Breast epithelium (tissue), 4 donors: ENCODE results near the gene WDFY2. TPM values are rescaled to one million over a fixed set of nuclear protein-coding genes. Genes with fewer than 3 reads are reported as not detected.

ENCODE experiments used
- DNase-seq, 2 donors: peaks; one replicate each; pipeline ENCODE4 v3.0.0-alpha.2; 2019; ENCODE audit warnings: low spot score in 2 of 2
- H3K27ac ChIP-seq, 2 donors: fragments of 200-600 bp; sonication (generic) in 1 of 2; one replicate each; pipeline ENCODE4 v1.5.1; 2016 to 2019; ENCODE audit warnings: mild to moderate bottlenecking in 1 of 2
- H3K27me3 ChIP-seq, 2 donors: fragments of 200-600 bp; sonication (generic) in 1 of 2; one replicate each; pipeline versions ENCODE4 v1.5.1 to v1.6.0; 2017 to 2019; ENCODE audit warnings: control low read depth in 1 of 2, mild to moderate bottlenecking in 1 of 2
- H3K36me3 ChIP-seq: fragments of 200-600 bp; one replicate; pipeline ENCODE4 v1.5.1; 2019
- H3K4me1 ChIP-seq, 2 donors: fragments of 200-600 bp; sonication (generic); one replicate each; pipeline ENCODE4 v1.5.1; 2016 to 2019; ENCODE audit warnings: control low read depth in 1 of 2
- H3K4me3 ChIP-seq, 3 donors: fragments of 200-600 bp; sonication (generic); 1 replicate in 2 of 3; 2 replicates in 1 of 3; pipeline ENCODE4 v1.5.1; 2016 to 2019; ENCODE audit warnings: mild to moderate bottlenecking in 3 of 3, moderate library complexity in 2 of 3
- H3K9me3 ChIP-seq, 2 donors: fragments of 200-600 bp; sonication (generic) in 1 of 2; one replicate each; pipeline ENCODE4 v1.5.1; 2016 to 2019; ENCODE audit warnings: control low read depth in 1 of 2
- CTCF ChIP-seq, 3 donors: fragments of 450-650 bp; IDR thresholded peaks; one replicate each; pipeline ENCODE4 v1.5.1; 2016 to 2017; ENCODE audit warnings: antibody characterized with exemption in 3 of 3, mild to moderate bottlenecking in 3 of 3, moderate library complexity in 3 of 3
- POLR2A ChIP-seq: fragments of 450-650 bp; IDR thresholded peaks from one replicate; pipeline ENCODE4 v1.6.1; 2016; ENCODE audit warnings: antibody characterized with exemption, mild to moderate bottlenecking, moderate library complexity
- POLR2AphosphoS5 ChIP-seq, 3 donors: sonication (generic); formaldehyde crosslinking; IDR thresholded peaks; one replicate each; pipeline ENCODE4 v1.6.1; 2017; ENCODE audit warnings: antibody characterized with exemption in 3 of 3
- intact Hi-C: fragments of 100-400 bp; cut with DNase I; formaldehyde crosslinking; loops from one replicate; pipeline ENCODE4 v1.15.1; 2023; ENCODE audit warnings: low total_unique reads
- total RNA-seq, 3 donors: library from RNA; depleted of rRNA; stranded (reverse); fragments of >200 nt; gene quantifications; one replicate each; pipeline ENCODE4 v1.1.0, GENCODE V29; 2016

The WDFY2 gene
- total RNA-seq, 3 donors from 2014 or later = 21.0 to 27.7 (median 21.4) TPM

DNA sequence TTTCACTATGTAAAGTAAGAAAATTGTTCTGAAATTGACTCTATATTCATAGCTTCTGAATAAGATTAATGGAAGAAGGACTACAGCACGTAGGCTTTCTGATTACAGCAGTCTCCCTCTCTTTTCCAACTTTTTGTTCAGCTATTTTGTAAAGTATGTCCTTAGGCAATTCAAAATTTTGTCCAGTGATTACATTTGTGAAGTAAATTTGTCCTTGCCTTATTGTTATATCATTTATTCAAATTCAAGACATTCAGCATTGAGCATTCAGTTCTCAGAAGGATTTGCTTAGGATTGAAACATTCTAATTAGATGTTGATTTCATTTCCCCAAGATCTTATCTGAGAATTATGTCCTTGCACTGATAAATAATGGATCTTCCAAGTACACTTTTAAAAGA is 76.6 kb downstream of the WDFY2 start:
- Histone ChIP-seq H3K27ac (no peak overlapping the region), H3K36me3 (no peaks in the 10 kb centered on the region), H3K4me1 (peaks cover 0 to 7% of the 10 kb centered on the region in 2 donors), H3K9me3 (no peaks in the 10 kb centered on the region), H3K4me3 (no peak overlapping the region), H3K27me3 (no peaks in the 10 kb centered on the region)
- TF ChIP-seq CTCF (IDR thresholded peaks at IDR 0.05) (no peak), POLR2A (no peak), POLR2AphosphoS5 (IDR thresholded peaks at IDR 0.05) (no peak)
- intact Hi-C loops = no loop called here
- no peak for DNase-seq

- H3K36me3 ChIP-seq = no peaks in the 10 kb centered on the region
- no peak for DNase-seq
- peaks cover 0 to 7% of the 10 kb centered on the region in 2 donors for H3K4me1 ChIP-seq
- no peaks in the 10 kb centered on the region for H3K9me3 ChIP-seq
- no peaks in the 10 kb centered on the region for H3K27me3 ChIP-seq
- intact Hi-C loops = no loop called here
- H3K27ac ChIP-seq = peak overlapping the region; percentile 46
- no peak overlapping the region for H3K4me3 ChIP-seq
- TF ChIP-seq POLR2AphosphoS5 (IDR thresholded peaks at IDR 0.05) = no peak
Observed at GRCh38 chr13:51663973-51664957, 80.0 kb downstream of the WDFY2 start.

- Histone ChIP-seq H3K4me3 (no peak overlapping the region), H3K27ac (peak overlapping the region; percentile 23 to 46)
- DNase-seq = no peak
Observed at GRCh38 chr13:51665456-51665855, 81.2 kb downstream of the WDFY2 start.

DNA sequence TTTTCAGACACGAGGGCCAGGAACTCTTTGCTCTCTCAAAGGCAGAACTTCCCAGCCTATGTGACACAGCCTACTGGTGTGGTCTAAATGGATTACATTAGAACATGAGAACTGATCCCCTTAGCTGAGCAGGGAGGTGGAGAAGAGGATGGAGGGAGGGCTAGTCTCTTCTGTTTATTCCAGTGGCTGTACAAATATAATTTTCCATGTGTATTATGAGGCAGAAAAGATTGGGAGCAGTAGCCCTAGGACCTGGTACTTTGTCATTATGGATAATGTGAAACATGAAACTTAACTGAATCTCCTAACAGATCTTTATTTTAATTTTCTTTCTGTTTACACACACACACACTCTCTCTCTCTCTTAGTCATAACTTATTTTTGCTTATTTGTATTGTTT is 82.1 kb downstream of the WDFY2 start:
- intact Hi-C loops = no loop called here
- Histone ChIP-seq H3K9me3 (no peaks in the 10 kb centered on the region), H3K4me1 (peaks cover 0 to 7% of the 10 kb centered on the region in 2 donors), H3K36me3 (no peaks in the 10 kb centered on the region), H3K4me3 (no peak overlapping the region), H3K27ac (peak overlapping the region; percentile 23 to 46), H3K27me3 (no peaks in the 10 kb centered on the region)
- no peak for DNase-seq
- TF ChIP-seq POLR2A (no peak), CTCF (IDR thresholded peaks at IDR 0.05) (no peak), POLR2AphosphoS5 (IDR thresholded peaks at IDR 0.05) (no peak)

More at GRCh38 chr13:51665456-51665855, 81.2 kb downstream of the WDFY2 start:
- Histone ChIP-seq H3K36me3 (no peaks in the 10 kb centered on the region), H3K9me3 (no peaks in the 10 kb centered on the region), H3K4me1 (peaks cover 0 to 7% of the 10 kb centered on the region in 2 donors), H3K27me3 (no peaks in the 10 kb centered on the region)
- TF ChIP-seq POLR2AphosphoS5 (IDR thresholded peaks at IDR 0.05) (no peak), CTCF (IDR thresholded peaks at IDR 0.05) (no peak), POLR2A (no peak)
- intact Hi-C loops = no loop called here

- H3K27ac ChIP-seq = peak overlapping the region in 1 of 2 donors; percentile 46
- intact Hi-C loops = no loop called here
- H3K4me3 ChIP-seq = no peak overlapping the region
- H3K36me3 ChIP-seq = no peaks in the 10 kb centered on the region
- TF ChIP-seq CTCF (IDR thresholded peaks at IDR 0.05) (no peak), POLR2AphosphoS5 (IDR thresholded peaks at IDR 0.05) (no peak), POLR2A (no peak)
- DNase-seq = no peak
- no peaks in the 10 kb centered on the region for H3K27me3 ChIP-seq
- H3K4me1 ChIP-seq = peaks cover 0 to 7% of the 10 kb centered on the region in 2 donors
- no peaks in the 10 kb centered on the region for H3K9me3 ChIP-seq
Observed at GRCh38 chr13:51666839-51667238, 82.6 kb downstream of the WDFY2 start.
